Lower leg skin (tissue), 4 donors: ENCODE results near the gene IP6K1. TPM values are rescaled to one million over a fixed set of nuclear protein-coding genes. Genes with fewer than 3 reads are reported as not detected.
"Not testable (repeated sequence)": the region's sequence is repeated elsewhere in the genome, so short reads cannot be mapped to it uniquely, and the experiment has no call there.

ENCODE experiments used
- DNase-seq, 2 donors: peaks; one replicate each; pipeline ENCODE4 v3.0.0-alpha.2; 2019; ENCODE audit warnings: low spot score in 2 of 2
- H3K4me3 ChIP-seq: fragments of 200-600 bp; sonication (generic); 2 replicates; pipeline ENCODE4 v1.5.1; 2017; ENCODE audit warnings: mild to moderate bottlenecking, low read depth; ENCODE audit not compliant: poor library complexity, severe bottlenecking
- CTCF ChIP-seq, 3 donors: fragments of 450-650 bp; IDR thresholded peaks; one replicate each; pipeline ENCODE4 v1.5.1; 2016; ENCODE audit warnings: antibody characterized with exemption in 3 of 3, mild to moderate bottlenecking in 3 of 3, moderate library complexity in 2 of 3
- POLR2A ChIP-seq, 2 donors: fragments of 450-650 bp; IDR thresholded peaks; one replicate each; pipeline ENCODE4 v1.6.1; 2016 to 2017; ENCODE audit warnings: antibody characterized with exemption in 2 of 2, mild to moderate bottlenecking in 1 of 2, moderate library complexity in 1 of 2
- whole genome bisulfite sequencing, 2 donors: methylation state at CpG; one replicate each; pipeline ENCODE4 v1.1.5; 2018; 5-methylcytosine and 5-hydroxymethylcytosine counted together
- intact Hi-C: fragments of 100-400 bp; cut with DNase I; formaldehyde crosslinking; loops from one replicate; pipeline ENCODE4 v1.15.0; 2023; ENCODE audit warnings: low total_unique reads
- total RNA-seq, 4 donors: library from RNA; depleted of rRNA; stranded (reverse); fragments of >200 nt; gene quantifications; one replicate each; pipeline ENCODE4 v1.1.0, GENCODE V29; 2016

IP6K1 gene
- total RNA-seq, 4 donors from 2014 or later, result 44.1 to 56.5 (median 51.6) TPM

GRCh38 chr3:49781415-49782199 is 4.7 kb downstream of the IP6K1 start:
- no peak overlapping the region for H3K4me3 ChIP-seq
- 83 to 93% methylated on average over 5 of the region's 5 CpGs for WGBS, 2 donors
- DNase-seq, result no peak
- no peak for TF ChIP-seq POLR2A (IDR thresholded peaks at IDR 0.05)
- no peak for TF ChIP-seq CTCF (IDR thresholded peaks at IDR 0.05)
- intact Hi-C loops, result loop anchor here (10.0 kb wide), 1 partner anchor 57 kb away; the partner anchor contains the start of gene GMPPB

- DNase-seq, result not testable (repeated sequence)
- WGBS, 2 donors, result 88 to 91% methylated on average over 9 of the region's 9 CpGs
- intact Hi-C loops, result loop anchor here (10.0 kb wide), 1 partner anchor 56 kb away; the partner anchor contains the start of gene GMPPB
These were observed 5.4 kb downstream of the IP6K1 start for GRCh38 chr3:49780975-49781365.

GRCh38 chr3:49780080-49780974 is 6.0 kb downstream of the IP6K1 start:
- no peak overlapping the region for H3K4me3 ChIP-seq
- TF ChIP-seq CTCF (IDR thresholded peaks at IDR 0.05) (no peak), POLR2A (IDR thresholded peaks at IDR 0.05) (no peak)
- WGBS, 2 donors, result 63 to 64% methylated on average over 4 of the region's 4 CpGs
- intact Hi-C loops, result loop anchor here (10.0 kb wide), 1 partner anchor 56 kb away; the partner anchor contains the start of gene GMPPB
- DNase-seq, result peak in 1 of 2 donors; percentile 48

More at GRCh38 chr3:49780975-49781365, 5.4 kb downstream of the IP6K1 start:
- not testable (repeated sequence) for H3K4me3 ChIP-seq

GRCh38 chr3:49779358-49780079 is 6.8 kb downstream of the IP6K1 start:
- TF ChIP-seq CTCF (IDR thresholded peaks at IDR 0.05), result no peak
- no peak for TF ChIP-seq POLR2A (IDR thresholded peaks at IDR 0.05)
- peak in 1 of 2 donors; percentile 37 for DNase-seq
- H3K4me3 ChIP-seq, result no peak overlapping the region
- WGBS, 2 donors, result 90 to 92% methylated on average over 5 of the region's 5 CpGs
- intact Hi-C loops, result loop anchor here (10.0 kb wide), 1 partner anchor 55 kb away; the partner anchor contains the start of gene GMPPB

- WGBS, 2 donors, result 92 to 93% methylated on average over 8 of the region's 8 CpGs
- H3K4me3 ChIP-seq, intact Hi-C loops, DNase-seq: not testable (repeated sequence)
These were observed 10.2 kb downstream of the IP6K1 start for GRCh38 chr3:49776101-49776500.

- no peak overlapping the region for H3K4me3 ChIP-seq
- 48 to 49% methylated on average over 3 of the region's 3 CpGs for WGBS, 2 donors
- TF ChIP-seq POLR2A (IDR thresholded peaks at IDR 0.05) (no peak), CTCF (IDR thresholded peaks at IDR 0.05) (no peak)
- intact Hi-C loops, result no loop called here
- peak in 1 of 2 donors; percentile 64 for DNase-seq
These were observed 10.8 kb downstream of the IP6K1 start for GRCh38 chr3:49775538-49775937.
